GM12878 (cell line): Measurements from ENCODE around the gene ESYT2. TPM values are rescaled to one million over a fixed set of nuclear protein-coding genes. Genes with fewer than 3 reads are reported as not detected.

Experiments used
- BCL11A ChIP-seq: IDR thresholded peaks from 2 replicates; pipeline ENCODE4 v1.6.1; 2011; ENCODE audit warnings: low read depth, low read length
- BRCA1 ChIP-seq: IDR thresholded peaks from 2 replicates; pipeline ENCODE4 v1.6.1; 2011; ENCODE audit warnings: low read depth, low read length, improper control_type of control experiment
- CEBPB ChIP-seq, 2 experiments: fragments of 150-350 bp in 1 of 2; IDR thresholded peaks; 2 replicates each; pipeline ENCODE4 v1.6.1; 2012 to 2014; ENCODE audit warnings: low read depth in 2 of 2, low read length in 2 of 2, borderline replicate concordance in 1 of 2, inconsistent platforms in 1 of 2
- CHD2 ChIP-seq: IDR thresholded peaks from 2 replicates; pipeline ENCODE4 v1.6.1; 2011; ENCODE audit warnings: low read depth, low read length, improper control_type of control experiment, borderline replicate concordance
- CREB1 ChIP-seq: IDR thresholded peaks from 2 replicates; pipeline ENCODE4 v1.6.1; 2012; ENCODE audit warnings: low read depth, mild to moderate bottlenecking, inconsistent platforms
- CREM ChIP-seq: IDR thresholded peaks from 2 replicates; pipeline ENCODE4 v1.6.1; 2014; ENCODE audit warnings: antibody characterized with exemption, low read depth
- FOS ChIP-seq: IDR thresholded peaks from 3 replicates; pipeline ENCODE4 v1.6.1; 2011; ENCODE audit warnings: borderline replicate concordance; ENCODE audit not compliant: insufficient read length; ENCODE audit errors: extremely low read depth
- IKZF1 ChIP-seq: fragments of 450-650 bp; conservative IDR thresholded peaks from 2 replicates; pipeline ENCODE4 v1.6.1; 2017; ENCODE audit warnings: antibody characterized with exemption, mild to moderate bottlenecking
- IKZF2 ChIP-seq, 2 experiments: fragments of 450-650 bp; IDR thresholded peaks; 2 replicates each; pipeline ENCODE4 v1.6.1; 2017; ENCODE audit warnings: mild to moderate bottlenecking in 2 of 2, moderate library complexity in 2 of 2
- KLF5 ChIP-seq: fragments of 450-650 bp; IDR thresholded peaks from 2 replicates; pipeline ENCODE4 v1.6.1; 2014; ENCODE audit warnings: mild to moderate bottlenecking; ENCODE audit not compliant: partially characterized antibody
- MYB ChIP-seq: fragments of 150-350 bp; IDR thresholded peaks from 2 replicates; pipeline ENCODE4 v1.6.1; 2014; ENCODE audit warnings: mild to moderate bottlenecking, low read depth, low read length, borderline replicate concordance
- RFX5 ChIP-seq: IDR thresholded peaks from 2 replicates; pipeline ENCODE4 v1.6.1; 2011; ENCODE audit warnings: low read depth, low read length, improper control_type of control experiment
- SIN3A ChIP-seq: IDR thresholded peaks from 2 replicates; pipeline ENCODE4 v1.6.1; 2012; ENCODE audit warnings: low read depth, low read length, improper control_type of control experiment
- SIX5 ChIP-seq: IDR thresholded peaks from 2 replicates; pipeline ENCODE4 v1.6.1; 2011; ENCODE audit warnings: mild to moderate bottlenecking, low read depth, low read length, moderate library complexity; ENCODE audit not compliant: severe bottlenecking
- SMAD1 ChIP-seq: fragments of 450-650 bp; IDR thresholded peaks from 2 replicates; pipeline ENCODE4 v1.6.1; 2018; ENCODE audit warnings: mild to moderate bottlenecking, low read depth; ENCODE audit not compliant: partially characterized antibody
- SMAD5 ChIP-seq: IDR thresholded peaks from 2 replicates; pipeline ENCODE4 v1.6.1; 2016; ENCODE audit warnings: antibody characterized with exemption, low read depth
- SRF ChIP-seq, 2 experiments: IDR thresholded peaks; 2 replicates each; pipeline ENCODE4 v1.6.1; 2011; ENCODE audit warnings: low read depth in 2 of 2, low read length in 2 of 2, mild to moderate bottlenecking in 1 of 2, moderate library complexity in 1 of 2
- TCF12 ChIP-seq: IDR thresholded peaks from 2 replicates; pipeline ENCODE4 v1.6.1; 2011; ENCODE audit warnings: low read depth, mild to moderate bottlenecking, low read length
- ZBED1 ChIP-seq: IDR thresholded peaks from 2 replicates; pipeline ENCODE4 v1.6.1; 2016; ENCODE audit warnings: borderline replicate concordance
- ZNF217 ChIP-seq: fragments of 450-650 bp; IDR thresholded peaks from 2 replicates; pipeline ENCODE4 v1.6.1; 2017; ENCODE audit warnings: antibody characterized with exemption, mild to moderate bottlenecking
- ZSCAN29 ChIP-seq: fragments of 450-650 bp; IDR thresholded peaks from 2 replicates; pipeline ENCODE4 v1.6.1; 2017; ENCODE audit warnings: mild to moderate bottlenecking, moderate library complexity
- polyA plus RNA-seq, 11 experiments: library from polyadenylated mRNA; depleted of rRNA in 4 of 11; unstranded in 6 of 11; stranded (reverse) in 5 of 11; fragments of >200 nt; fragmentation: Nextera tagmentation in 4 of 11; fragmentation: Illumina TruSeq in 1 of 11; extraction: Ambion mirVana in 4 of 11; extraction: Trizol in 1 of 11; gene quantifications; 1 replicate in 1 of 11; 2 replicates in 10 of 11; pipeline versions ENCODE4 v1.2.1 to v1.2.3, GENCODE V29; 2011 to 2016; ENCODE audit warnings: inconsistent platforms in 2 of 11, missing spikeins in 2 of 11, low read depth in 1 of 11
- total RNA-seq, 4 experiments: library from RNA; depleted of rRNA in 3 of 4; stranded (reverse); fragments of >200 nt in 3 of 4; fragmentation: Illumina TruSeq in 1 of 4; extraction: Trizol in 1 of 4; gene quantifications; 2 replicates each; pipeline versions ENCODE4 v1.2.1 to v1.2.3, GENCODE V29; 2013 to 2021
- TF ChIP-seq, protein P1 (sequence below): fragments of 450-650 bp; conservative IDR thresholded peaks from 2 replicates; pipeline ENCODE4 v1.6.1; 2017; ENCODE audit warnings: mild to moderate bottlenecking, moderate library complexity
- TF ChIP-seq, protein P2 (sequence below): fragments of 450-650 bp; IDR thresholded peaks from 2 replicates; pipeline ENCODE4 v1.6.1; 2016; ENCODE audit warnings: mild to moderate bottlenecking
- TF ChIP-seq, protein P3 (sequence below): fragments of 150-350 bp; IDR thresholded peaks from 2 replicates; pipeline ENCODE4 v1.6.1; 2016; ENCODE audit warnings: low read depth, low read length

The ESYT2 gene
- total and polyA plus RNA-seq, 10 of the 15 experiments (the other 5 are each of a cell fraction or from before 2014, with no cell fraction given): 1.9 to 44.6 (median 21.4) TPM

- TF ChIP-seq CEBPB (IDR thresholded peaks at IDR 0.05; ENCODE audit: borderline replicate concordance in 1 of 2, low read depth in 2 of 2, low read length in 2 of 2) (no peak), ZBED1 (no peak), TCF12 (no peak; the same call in 1 of the 2 replicates), RFX5 (no peak), ZSCAN29 (no peak), SIN3A (peak; percentile 91), CHD2 (peak; percentile 99), BRCA1 (peak; percentile 93), SMAD5 (peak; percentile 84), SIX5 (no peak), IKZF1 (peak; percentile 80), MYB (no peak), CREB1 (peak; percentile 89), IKZF2 (IDR thresholded peaks at IDR 0.05) (no peak; a peak in 1 of 4 replicates), SMAD1 (no peak), BCL11A (no peak), KLF5 (no peak), FOS (no peak), SRF (IDR thresholded peaks at IDR 0.05; ENCODE audit: low read depth in 2 of 2, low read length in 2 of 2) (0 out of 4 replicates have a peak, but pooled peaks of 1 of the 2 experiments have one; percentile 31), CREM (peak; percentile 62), ZNF217 (no peak)
- TF ChIP-seq, protein P1, sequence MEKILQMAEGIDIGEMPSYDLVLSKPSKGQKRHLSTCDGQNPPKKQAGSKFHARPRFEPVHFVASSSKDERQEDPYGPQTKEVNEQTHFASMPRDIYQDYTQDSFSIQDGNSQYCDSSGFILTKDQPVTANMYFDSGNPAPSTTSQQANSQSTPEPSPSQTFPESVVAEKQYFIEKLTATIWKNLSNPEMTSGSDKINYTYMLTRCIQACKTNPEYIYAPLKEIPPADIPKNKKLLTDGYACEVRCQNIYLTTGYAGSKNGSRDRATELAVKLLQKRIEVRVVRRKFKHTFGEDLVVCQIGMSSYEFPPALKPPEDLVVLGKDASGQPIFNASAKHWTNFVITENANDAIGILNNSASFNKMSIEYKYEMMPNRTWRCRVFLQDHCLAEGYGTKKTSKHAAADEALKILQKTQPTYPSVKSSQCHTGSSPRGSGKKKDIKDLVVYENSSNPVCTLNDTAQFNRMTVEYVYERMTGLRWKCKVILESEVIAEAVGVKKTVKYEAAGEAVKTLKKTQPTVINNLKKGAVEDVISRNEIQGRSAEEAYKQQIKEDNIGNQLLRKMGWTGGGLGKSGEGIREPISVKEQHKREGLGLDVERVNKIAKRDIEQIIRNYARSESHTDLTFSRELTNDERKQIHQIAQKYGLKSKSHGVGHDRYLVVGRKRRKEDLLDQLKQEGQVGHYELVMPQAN: peak; percentile 99
- TF ChIP-seq, protein P2, sequence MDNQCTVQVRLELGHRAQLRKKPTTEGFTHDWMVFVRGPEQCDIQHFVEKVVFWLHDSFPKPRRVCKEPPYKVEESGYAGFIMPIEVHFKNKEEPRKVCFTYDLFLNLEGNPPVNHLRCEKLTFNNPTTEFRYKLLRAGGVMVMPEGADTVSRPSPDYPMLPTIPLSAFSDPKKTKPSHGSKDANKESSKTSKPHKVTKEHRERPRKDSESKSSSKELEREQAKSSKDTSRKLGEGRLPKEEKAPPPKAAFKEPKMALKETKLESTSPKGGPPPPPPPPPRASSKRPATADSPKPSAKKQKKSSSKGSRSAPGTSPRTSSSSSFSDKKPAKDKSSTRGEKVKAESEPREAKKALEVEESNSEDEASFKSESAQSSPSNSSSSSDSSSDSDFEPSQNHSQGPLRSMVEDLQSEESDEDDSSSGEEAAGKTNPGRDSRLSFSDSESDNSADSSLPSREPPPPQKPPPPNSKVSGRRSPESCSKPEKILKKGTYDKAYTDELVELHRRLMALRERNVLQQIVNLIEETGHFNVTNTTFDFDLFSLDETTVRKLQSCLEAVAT: no peak
- TF ChIP-seq, protein P3, sequence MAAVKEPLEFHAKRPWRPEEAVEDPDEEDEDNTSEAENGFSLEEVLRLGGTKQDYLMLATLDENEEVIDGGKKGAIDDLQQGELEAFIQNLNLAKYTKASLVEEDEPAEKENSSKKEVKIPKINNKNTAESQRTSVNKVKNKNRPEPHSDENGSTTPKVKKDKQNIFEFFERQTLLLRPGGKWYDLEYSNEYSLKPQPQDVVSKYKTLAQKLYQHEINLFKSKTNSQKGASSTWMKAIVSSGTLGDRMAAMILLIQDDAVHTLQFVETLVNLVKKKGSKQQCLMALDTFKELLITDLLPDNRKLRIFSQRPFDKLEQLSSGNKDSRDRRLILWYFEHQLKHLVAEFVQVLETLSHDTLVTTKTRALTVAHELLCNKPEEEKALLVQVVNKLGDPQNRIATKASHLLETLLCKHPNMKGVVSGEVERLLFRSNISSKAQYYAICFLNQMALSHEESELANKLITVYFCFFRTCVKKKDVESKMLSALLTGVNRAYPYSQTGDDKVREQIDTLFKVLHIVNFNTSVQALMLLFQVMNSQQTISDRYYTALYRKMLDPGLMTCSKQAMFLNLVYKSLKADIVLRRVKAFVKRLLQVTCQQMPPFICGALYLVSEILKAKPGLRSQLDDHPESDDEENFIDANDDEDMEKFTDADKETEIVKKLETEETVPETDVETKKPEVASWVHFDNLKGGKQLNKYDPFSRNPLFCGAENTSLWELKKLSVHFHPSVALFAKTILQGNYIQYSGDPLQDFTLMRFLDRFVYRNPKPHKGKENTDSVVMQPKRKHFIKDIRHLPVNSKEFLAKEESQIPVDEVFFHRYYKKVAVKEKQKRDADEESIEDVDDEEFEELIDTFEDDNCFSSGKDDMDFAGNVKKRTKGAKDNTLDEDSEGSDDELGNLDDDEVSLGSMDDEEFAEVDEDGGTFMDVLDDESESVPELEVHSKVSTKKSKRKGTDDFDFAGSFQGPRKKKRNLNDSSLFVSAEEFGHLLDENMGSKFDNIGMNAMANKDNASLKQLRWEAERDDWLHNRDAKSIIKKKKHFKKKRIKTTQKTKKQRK: no peak
Observed at GRCh38 chr7:158704524-158705233, 124.6 kb downstream of the ESYT2 start, which contains the start of gene NCAPG2 (continued).
